ENCODE measurements around the gene RNU1-3. TPM values are rescaled to one million over a fixed set of nuclear protein-coding genes. Genes with fewer than 3 reads are reported as not detected.
"Not testable (repeated sequence)": the region's sequence is repeated elsewhere in the genome, so short reads cannot be mapped to it uniquely, and the experiment has no call there.

RNU1-3 gene
- not detected in 2 replicates for total RNA-seq (2014; rRNA removed; shearing (Covaris generic))

- DNase-seq (ENCODE audit: low spot score); in situ Hi-C loops (cut with HindIII; ENCODE audit: low sequenced_read_pairs): not testable (repeated sequence)
Observed at GRCh38 chr1:16666502-16667413, at the start of gene RNU1-3. TSS of gene RNU1-3 (minus strand) at chr1:16666948.

GRCh38 chr1:16713480-16713879, 46.7 kb upstream of the RNU1-3 start:
- in situ Hi-C loops (cut with HindIII; ENCODE audit: low sequenced_read_pairs); DNase-seq (ENCODE audit: low spot score): not testable (repeated sequence)

- DNase-seq (ENCODE audit: low spot score); in situ Hi-C loops (cut with HindIII; ENCODE audit: low sequenced_read_pairs): not testable (repeated sequence)
Observed at GRCh38 chr1:16712984-16713383, 46.2 kb upstream of the RNU1-3 start.

GRCh38 chr1:16712582-16712981, 45.8 kb upstream of the RNU1-3 start:
- in situ Hi-C loops (cut with HindIII; ENCODE audit: low sequenced_read_pairs), result not testable (repeated sequence)
- peak; percentile 59 for DNase-seq (ENCODE audit: low spot score)

GRCh38 chr1:16712131-16712530, 45.4 kb upstream of the RNU1-3 start:
- DNase-seq (ENCODE audit: low spot score); in situ Hi-C loops (cut with HindIII; ENCODE audit: low sequenced_read_pairs): not testable (repeated sequence)

- in situ Hi-C loops (cut with HindIII; ENCODE audit: low sequenced_read_pairs), result not testable (repeated sequence)
Observed at GRCh38 chr1:16710618-16711017, 43.9 kb upstream of the RNU1-3 start.

GRCh38 chr1:16709659-16710087, 42.9 kb upstream of the RNU1-3 start:
- in situ Hi-C loops (cut with HindIII; ENCODE audit: low sequenced_read_pairs); DNase-seq (ENCODE audit: low spot score): not testable (repeated sequence)

More at GRCh38 chr1:16710618-16711017, 43.9 kb upstream of the RNU1-3 start:
- DNase-seq (ENCODE audit: low spot score), result peak; percentile 69

GRCh38 chr1:16708704-16709103, 42.0 kb upstream of the RNU1-3 start:
- DNase-seq (ENCODE audit: low spot score); in situ Hi-C loops (cut with HindIII; ENCODE audit: low sequenced_read_pairs): not testable (repeated sequence)

GRCh38 chr1:16707130-16708093, 40.7 kb upstream of the RNU1-3 start:
- in situ Hi-C loops (cut with HindIII; ENCODE audit: low sequenced_read_pairs); DNase-seq (ENCODE audit: low spot score): not testable (repeated sequence)

- peak; percentile 69 for DNase-seq (ENCODE audit: low spot score)
- in situ Hi-C loops (cut with HindIII; ENCODE audit: low sequenced_read_pairs), result not testable (repeated sequence)
Observed at GRCh38 chr1:16706302-16706701, 39.6 kb upstream of the RNU1-3 start.

- in situ Hi-C loops (cut with HindIII; ENCODE audit: low sequenced_read_pairs); DNase-seq (ENCODE audit: low spot score): not testable (repeated sequence)
Observed at GRCh38 chr1:16704502-16705100, 37.9 kb upstream of the RNU1-3 start.

GRCh38 chr1:16704076-16704475, 37.3 kb upstream of the RNU1-3 start:
- DNase-seq (ENCODE audit: low spot score); in situ Hi-C loops (cut with HindIII; ENCODE audit: low sequenced_read_pairs): not testable (repeated sequence)

GRCh38 chr1:16703602-16704001, 36.9 kb upstream of the RNU1-3 start:
- in situ Hi-C loops (cut with HindIII; ENCODE audit: low sequenced_read_pairs), result not testable (repeated sequence)

GRCh38 chr1:16703141-16703540, 36.4 kb upstream of the RNU1-3 start:
- in situ Hi-C loops (cut with HindIII; ENCODE audit: low sequenced_read_pairs); DNase-seq (ENCODE audit: low spot score): not testable (repeated sequence)

More at GRCh38 chr1:16703602-16704001, 36.9 kb upstream of the RNU1-3 start:
- not testable (repeated sequence) for DNase-seq (ENCODE audit: low spot score)

- DNase-seq (ENCODE audit: low spot score); in situ Hi-C loops (cut with HindIII; ENCODE audit: low sequenced_read_pairs): not testable (repeated sequence)
Observed at GRCh38 chr1:16702280-16702679, 35.5 kb upstream of the RNU1-3 start.

GRCh38 chr1:16701189-16701588, 34.4 kb upstream of the RNU1-3 start:
- in situ Hi-C loops (cut with HindIII; ENCODE audit: low sequenced_read_pairs); DNase-seq (ENCODE audit: low spot score): not testable (repeated sequence)

GRCh38 chr1:16700138-16700895, 33.6 kb upstream of the RNU1-3 start:
- DNase-seq (ENCODE audit: low spot score); in situ Hi-C loops (cut with HindIII; ENCODE audit: low sequenced_read_pairs): not testable (repeated sequence)

- DNase-seq (ENCODE audit: low spot score); in situ Hi-C loops (cut with HindIII; ENCODE audit: low sequenced_read_pairs): not testable (repeated sequence)
Observed at GRCh38 chr1:16699440-16699839, 32.7 kb upstream of the RNU1-3 start.
